H1 (cell line): ENCODE data around the gene ZFYVE16.

Source experiments
- EP300 ChIP-seq, 2 experiments: IDR thresholded peaks; 1 replicate in 1 of 2; 2 replicates in 1 of 2; pipeline ENCODE4 v1.6.1; 2011 to 2012; ENCODE audit warnings: low read depth in 2 of 2, low read length in 2 of 2, mild to moderate bottlenecking in 2 of 2, borderline replicate concordance in 1 of 2, inconsistent platforms in 1 of 2, moderate library complexity in 1 of 2
- JUN ChIP-seq: IDR thresholded peaks from 2 replicates; pipeline ENCODE4 v1.6.1; 2011; ENCODE audit warnings: low read depth, mild to moderate bottlenecking, improper control_type of control experiment, low read length
- NRF1 ChIP-seq: IDR thresholded peaks from 2 replicates; pipeline ENCODE4 v1.6.1; 2011; ENCODE audit warnings: mild to moderate bottlenecking, low read depth, low read length, improper control_type of control experiment
- PHF8 ChIP-seq: fragments of 200-600 bp; sonication (generic); conservative IDR thresholded peaks from 2 replicates; pipeline ENCODE4 v1.7.1; 2012; ENCODE audit warnings: low read depth, mild to moderate bottlenecking, inconsistent platforms, low read length, moderate library complexity
- RAD21 ChIP-seq, 2 experiments: IDR thresholded peaks in 1 of 2; conservative IDR thresholded peaks in 1 of 2; 2 replicates each; pipeline ENCODE4 v1.6.1; 2011; ENCODE audit warnings: low read depth in 2 of 2, low read length in 2 of 2, improper control_type of control experiment in 1 of 2, inconsistent platforms in 1 of 2, mild to moderate bottlenecking in 1 of 2, moderate library complexity in 1 of 2
- SP1 ChIP-seq: IDR thresholded peaks from 2 replicates; pipeline ENCODE4 v1.6.1; 2011; ENCODE audit warnings: low read depth, low read length
- SP4 ChIP-seq: IDR thresholded peaks from 2 replicates; pipeline ENCODE4 v1.6.1; 2012; ENCODE audit warnings: low read length, inconsistent platforms
- TCF12 ChIP-seq: IDR thresholded peaks from 2 replicates; pipeline ENCODE4 v1.6.1; 2011; ENCODE audit warnings: low read depth, mild to moderate bottlenecking, low read length
- TF ChIP-seq, protein P1 (sequence below), 3 experiments: IDR thresholded peaks; 1 replicate in 2 of 3; 2 replicates in 1 of 3; pipeline versions ENCODE4 v1.5.1 to v1.6.1; 2011; ENCODE audit warnings: low read length in 3 of 3, mild to moderate bottlenecking in 3 of 3, inconsistent platforms in 2 of 3, low read depth in 1 of 3, moderate library complexity in 1 of 3; ENCODE audit not compliant: insufficient read depth in 1 of 3; ENCODE audit errors: control extremely low read depth in 1 of 3
- TF ChIP-seq, protein P2 (sequence below): IDR thresholded peaks from 2 replicates; pipeline ENCODE4 v1.6.1; 2012; ENCODE audit warnings: low read length, inconsistent platforms
- TF ChIP-seq, protein P3 (sequence below): IDR thresholded peaks from 2 replicates; pipeline ENCODE4 v1.6.1; 2011; ENCODE audit warnings: low read depth, mild to moderate bottlenecking, low read length; ENCODE audit not compliant: insufficient read depth
- TF ChIP-seq, protein P4 (sequence below): IDR thresholded peaks from 2 replicates; pipeline ENCODE4 v1.6.1; 2011; ENCODE audit warnings: low read length, improper control_type of control experiment

DNA sequence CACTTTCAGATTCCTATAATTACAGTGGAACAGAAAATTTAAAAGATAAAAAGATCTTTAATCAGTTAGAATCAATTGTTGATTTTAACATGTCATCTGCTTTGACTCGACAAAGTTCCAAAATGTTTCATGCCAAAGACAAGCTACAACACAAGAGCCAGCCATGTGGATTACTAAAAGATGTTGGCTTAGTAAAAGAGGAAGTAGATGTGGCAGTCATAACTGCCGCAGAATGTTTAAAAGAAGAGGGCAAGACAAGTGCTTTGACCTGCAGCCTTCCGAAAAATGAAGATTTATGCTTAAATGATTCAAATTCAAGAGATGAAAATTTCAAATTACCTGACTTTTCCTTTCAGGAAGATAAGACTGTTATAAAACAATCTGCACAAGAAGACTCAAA lies 29.5 kb downstream of the ZFYVE16 start:
- TF ChIP-seq, protein P1, sequence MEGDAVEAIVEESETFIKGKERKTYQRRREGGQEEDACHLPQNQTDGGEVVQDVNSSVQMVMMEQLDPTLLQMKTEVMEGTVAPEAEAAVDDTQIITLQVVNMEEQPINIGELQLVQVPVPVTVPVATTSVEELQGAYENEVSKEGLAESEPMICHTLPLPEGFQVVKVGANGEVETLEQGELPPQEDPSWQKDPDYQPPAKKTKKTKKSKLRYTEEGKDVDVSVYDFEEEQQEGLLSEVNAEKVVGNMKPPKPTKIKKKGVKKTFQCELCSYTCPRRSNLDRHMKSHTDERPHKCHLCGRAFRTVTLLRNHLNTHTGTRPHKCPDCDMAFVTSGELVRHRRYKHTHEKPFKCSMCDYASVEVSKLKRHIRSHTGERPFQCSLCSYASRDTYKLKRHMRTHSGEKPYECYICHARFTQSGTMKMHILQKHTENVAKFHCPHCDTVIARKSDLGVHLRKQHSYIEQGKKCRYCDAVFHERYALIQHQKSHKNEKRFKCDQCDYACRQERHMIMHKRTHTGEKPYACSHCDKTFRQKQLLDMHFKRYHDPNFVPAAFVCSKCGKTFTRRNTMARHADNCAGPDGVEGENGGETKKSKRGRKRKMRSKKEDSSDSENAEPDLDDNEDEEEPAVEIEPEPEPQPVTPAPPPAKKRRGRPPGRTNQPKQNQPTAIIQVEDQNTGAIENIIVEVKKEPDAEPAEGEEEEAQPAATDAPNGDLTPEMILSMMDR (IDR thresholded peaks at IDR 0.05; ENCODE audit: control extremely low read depth in 1 of 3, insufficient read depth in 1 of 3, low read depth in 1 of 3, low read length in 3 of 3): no peak
- no peak for TF ChIP-seq RAD21 (IDR thresholded peaks at IDR 0.05 in 1 of 2, conservative IDR thresholded peaks at IDR 0.05 in 1 of 2; ENCODE audit: low read depth in 2 of 2, low read length in 2 of 2)
- TF ChIP-seq JUN: no peak
- TF ChIP-seq PHF8: no peak
- no peak for TF ChIP-seq TCF12
- TF ChIP-seq SP4: no peak
- TF ChIP-seq, protein P2, sequence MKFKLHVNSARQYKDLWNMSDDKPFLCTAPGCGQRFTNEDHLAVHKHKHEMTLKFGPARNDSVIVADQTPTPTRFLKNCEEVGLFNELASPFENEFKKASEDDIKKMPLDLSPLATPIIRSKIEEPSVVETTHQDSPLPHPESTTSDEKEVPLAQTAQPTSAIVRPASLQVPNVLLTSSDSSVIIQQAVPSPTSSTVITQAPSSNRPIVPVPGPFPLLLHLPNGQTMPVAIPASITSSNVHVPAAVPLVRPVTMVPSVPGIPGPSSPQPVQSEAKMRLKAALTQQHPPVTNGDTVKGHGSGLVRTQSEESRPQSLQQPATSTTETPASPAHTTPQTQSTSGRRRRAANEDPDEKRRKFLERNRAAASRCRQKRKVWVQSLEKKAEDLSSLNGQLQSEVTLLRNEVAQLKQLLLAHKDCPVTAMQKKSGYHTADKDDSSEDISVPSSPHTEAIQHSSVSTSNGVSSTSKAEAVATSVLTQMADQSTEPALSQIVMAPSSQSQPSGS: no peak
- TF ChIP-seq SP1: no peak
- TF ChIP-seq, protein P3, sequence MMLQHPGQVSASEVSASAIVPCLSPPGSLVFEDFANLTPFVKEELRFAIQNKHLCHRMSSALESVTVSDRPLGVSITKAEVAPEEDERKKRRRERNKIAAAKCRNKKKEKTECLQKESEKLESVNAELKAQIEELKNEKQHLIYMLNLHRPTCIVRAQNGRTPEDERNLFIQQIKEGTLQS: no peak
- TF ChIP-seq EP300 (IDR thresholded peaks at IDR 0.05; ENCODE audit: borderline replicate concordance in 1 of 2, low read depth in 2 of 2, low read length in 2 of 2): no peak
- no peak for TF ChIP-seq NRF1
- TF ChIP-seq, protein P4, sequence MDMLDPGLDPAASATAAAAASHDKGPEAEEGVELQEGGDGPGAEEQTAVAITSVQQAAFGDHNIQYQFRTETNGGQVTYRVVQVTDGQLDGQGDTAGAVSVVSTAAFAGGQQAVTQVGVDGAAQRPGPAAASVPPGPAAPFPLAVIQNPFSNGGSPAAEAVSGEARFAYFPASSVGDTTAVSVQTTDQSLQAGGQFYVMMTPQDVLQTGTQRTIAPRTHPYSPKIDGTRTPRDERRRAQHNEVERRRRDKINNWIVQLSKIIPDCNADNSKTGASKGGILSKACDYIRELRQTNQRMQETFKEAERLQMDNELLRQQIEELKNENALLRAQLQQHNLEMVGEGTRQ: no peak
